ENCODE data around the gene TTBK2.
A peak's percentile ranks its signal among the peaks of the same experiment; 100 is the strongest.

The TTBK2 gene

GRCh38 chr15:42728560-42728959, 192.0 kb downstream of the TTBK2 start:
- DNase-seq (ENCODE audit: low read depth in 2 of 2), result no peak

GRCh38 chr15:42727750-42728381, 192.7 kb downstream of the TTBK2 start:
- no peak for DNase-seq (ENCODE audit: low read depth in 2 of 2)

GRCh38 chr15:42726114-42726513, 194.5 kb downstream of the TTBK2 start:
- no peak for DNase-seq (ENCODE audit: low read depth in 2 of 2)

GRCh38 chr15:42725331-42725903, 195.2 kb downstream of the TTBK2 start:
- DNase-seq (ENCODE audit: low read depth in 2 of 2), result no peak

GRCh38 chr15:42724276-42724675, 196.3 kb downstream of the TTBK2 start:
- DNase-seq (ENCODE audit: low read depth in 2 of 2), result no peak

- DNase-seq (ENCODE audit: low read depth in 2 of 2), result no peak
Observed at GRCh38 chr15:42723068-42723467, 197.5 kb downstream of the TTBK2 start.

- DNase-seq (ENCODE audit: low read depth in 2 of 2), result no peak
Observed at GRCh38 chr15:42721916-42722315, 198.7 kb downstream of the TTBK2 start.

GRCh38 chr15:42721016-42721415, 199.6 kb downstream of the TTBK2 start:
- no peak for DNase-seq (ENCODE audit: low read depth in 2 of 2)

- DNase-seq (ENCODE audit: low read depth in 2 of 2), result no peak
Observed at GRCh38 chr15:42720071-42720470, 200.5 kb downstream of the TTBK2 start.

GRCh38 chr15:42719043-42719442, 201.5 kb downstream of the TTBK2 start:
- no peak for DNase-seq (ENCODE audit: low read depth in 2 of 2)

GRCh38 chr15:42716626-42717025, 204.0 kb downstream of the TTBK2 start:
- no peak for DNase-seq (ENCODE audit: low read depth in 2 of 2)

GRCh38 chr15:42716125-42716524, 204.5 kb downstream of the TTBK2 start:
- no peak for DNase-seq (ENCODE audit: low read depth in 2 of 2)

- no peak for DNase-seq (ENCODE audit: low read depth in 2 of 2)
Observed at GRCh38 chr15:42712584-42712983, 208.0 kb downstream of the TTBK2 start.

GRCh38 chr15:42711746-42712145, 208.8 kb downstream of the TTBK2 start:
- DNase-seq (ENCODE audit: low read depth in 2 of 2), result no peak

GRCh38 chr15:42710662-42711061, 209.9 kb downstream of the TTBK2 start:
- DNase-seq (ENCODE audit: low read depth in 2 of 2), result no peak

GRCh38 chr15:42707873-42708544, 212.6 kb downstream of the TTBK2 start:
- DNase-seq (ENCODE audit: low read depth in 2 of 2), result no peak

GRCh38 chr15:42707068-42707467, 213.5 kb downstream of the TTBK2 start:
- DNase-seq (ENCODE audit: low read depth in 2 of 2), result no peak

- no peak for DNase-seq (ENCODE audit: low read depth in 2 of 2)
Observed at GRCh38 chr15:42705336-42705735, 215.2 kb downstream of the TTBK2 start.

GRCh38 chr15:42704492-42704926, 216.1 kb downstream of the TTBK2 start:
- peak; percentile 27 to 37 for DNase-seq (ENCODE audit: low read depth in 2 of 2)

GRCh38 chr15:42696626-42697025, 224.0 kb downstream of the TTBK2 start:
- DNase-seq (ENCODE audit: low read depth in 2 of 2), result no peak

GRCh38 chr15:42695527-42696071, 225.0 kb downstream of the TTBK2 start:
- no peak for DNase-seq (ENCODE audit: low read depth in 2 of 2)

- no peak for DNase-seq (ENCODE audit: low read depth in 2 of 2)
Observed at GRCh38 chr15:42694398-42694797, 226.2 kb downstream of the TTBK2 start.

- no peak for DNase-seq (ENCODE audit: low read depth in 2 of 2)
Observed at GRCh38 chr15:42693942-42694341, 226.6 kb downstream of the TTBK2 start.

All from fibroblast of skin of left quadriceps (primary cell).